Measurements from ENCODE around the gene RCBTB1. TPM values are rescaled to one million over a fixed set of nuclear protein-coding genes. Genes with fewer than 3 reads are reported as not detected.
A peak's percentile ranks its signal among the peaks of the same experiment; 100 is the strongest.

Gene RCBTB1
- total RNA-seq: 10 to 100 TPM; 19.3 to 21.2 TPM
- polyA plus RNA-seq: 7.3 TPM

- no peaks in the 10 kb centered on the region for H3K9me3 ChIP-seq (ENCODE audit: low read length)
- Mint-ChIP-seq H3K4me3 (peak within 1 kb of the TSS; percentile 88 to 98 (median 92)), H3K9me3 (no peaks in the 10 kb centered on the region), H3K4me1 (peaks cover 35 to 48% (median 46%) of the 10 kb centered on the region in 3 donors), H3K36me3 (peaks cover 0 to 18% (median 10%) of the 10 kb centered on the region in 3 donors), H3K27ac (peak within 1 kb of the TSS; percentile 69 to 99 (median 96)), H3K27me3 (no peaks in the 10 kb centered on the region)
- POLR2A ChIA-PET: interaction anchor here (0.6 to 1.3 kb wide), 7 partner anchors 10 to 239 kb away, joined by 3 to 12 read pairs (median 3); partner anchors contain the start of genes CAB39L, PHF11 and SETDB2
- CTCF ChIA-PET: interaction anchor here (0.5 to 1.3 kb wide), 8 partner anchors 15 to 486 kb away, joined by 3 to 4 read pairs (median 3); partner anchors contain the start of gene PHF11
- H3K4me3 ChIP-seq (ENCODE audit: low read length): peak within 1 kb of the TSS; percentile 91
- DNase-seq: peak; percentile 67 to 83 (median 71)
- peaks cover 13% of the 10 kb centered on the region for H3K4me1 ChIP-seq (ENCODE audit: insufficient read depth, low read length)
- no peaks in the 10 kb centered on the region for H3K36me3 ChIP-seq (ENCODE audit: insufficient read depth, low read length)
- no peaks in the 10 kb centered on the region for H3K27me3 ChIP-seq (ENCODE audit: insufficient read depth, low read length, poor library complexity, severe bottlenecking)
- peak within 1 kb of the TSS; percentile 70 for H3K27ac ChIP-seq (ENCODE audit: low read depth, low read length)
Measured at GRCh38 chr13:49585220-49586157, at the start of gene RCBTB1. RCBTB1 (minus strand) TSS chr13:49585558; CDS start chr13:49567279, 18,279 bp downstream.

GRCh38 chr13:49633710-49634109 lies 48.4 kb upstream of the RCBTB1 start:
- Histone ChIP-seq H3K27ac (ENCODE audit: low read depth, low read length) (no peak overlapping the region), H3K36me3 (ENCODE audit: insufficient read depth, low read length) (no peaks in the 10 kb centered on the region), H3K27me3 (ENCODE audit: insufficient read depth, low read length, poor library complexity, severe bottlenecking) (no peaks in the 10 kb centered on the region), H3K4me1 (ENCODE audit: insufficient read depth, low read length) (peaks cover under 1% of the 10 kb centered on the region), H3K9me3 (ENCODE audit: low read length) (no peaks in the 10 kb centered on the region), H3K4me3 (ENCODE audit: low read length) (no peak overlapping the region)
- ChIA-PET CTCF (no interaction called here), POLR2A (no interaction called here)
- Mint-ChIP-seq H3K9me3 (no peaks in the 10 kb centered on the region), H3K36me3 (no peaks in the 10 kb centered on the region), H3K4me1 (peaks cover 10 to 27% (median 22%) of the 10 kb centered on the region in 3 donors), H3K27ac (no peak overlapping the region), H3K27me3 (peaks cover 0 to 1% of the 10 kb centered on the region in 2 donors), H3K4me3 (peak overlapping the region in 1 of 7 donors; percentile 21)
- no peak for DNase-seq

- H3K36me3 Mint-ChIP-seq: no peaks in the 10 kb centered on the region
Measured at GRCh38 chr13:49632156-49632555, 46.8 kb upstream of the RCBTB1 start.

GRCh38 chr13:49630580-49630979 lies 45.2 kb upstream of the RCBTB1 start:
- no peak overlapping the region for H3K27ac ChIP-seq (ENCODE audit: low read depth, low read length)
- Mint-ChIP-seq H3K36me3 (no peaks in the 10 kb centered on the region), H3K27ac (no peak overlapping the region), H3K27me3 (peaks cover 0 to 4% of the 10 kb centered on the region in 2 donors), H3K4me1 (peaks cover 11 to 24% (median 19%) of the 10 kb centered on the region in 3 donors), H3K4me3 (no peak overlapping the region), H3K9me3 (no peaks in the 10 kb centered on the region)
- H3K4me1 ChIP-seq (ENCODE audit: insufficient read depth, low read length): peaks cover 11% of the 10 kb centered on the region
- H3K27me3 ChIP-seq (ENCODE audit: insufficient read depth, low read length, poor library complexity, severe bottlenecking): no peaks in the 10 kb centered on the region
- H3K9me3 ChIP-seq (ENCODE audit: low read length): no peaks in the 10 kb centered on the region
- no peak for DNase-seq
- CTCF ChIA-PET: no interaction called here
- no peak overlapping the region for H3K4me3 ChIP-seq (ENCODE audit: low read length)
- H3K36me3 ChIP-seq (ENCODE audit: insufficient read depth, low read length): no peaks in the 10 kb centered on the region
- POLR2A ChIA-PET: no interaction called here

More at GRCh38 chr13:49632156-49632555, 46.8 kb upstream of the RCBTB1 start:
- H3K9me3 ChIP-seq (ENCODE audit: low read length): no peaks in the 10 kb centered on the region
- H3K27me3 ChIP-seq (ENCODE audit: insufficient read depth, low read length, poor library complexity, severe bottlenecking): no peaks in the 10 kb centered on the region
- peaks cover 11% of the 10 kb centered on the region for H3K4me1 ChIP-seq (ENCODE audit: insufficient read depth, low read length)
- Mint-ChIP-seq H3K4me1 (peaks cover 16 to 36% (median 27%) of the 10 kb centered on the region in 3 donors), H3K4me3 (no peak overlapping the region), H3K27me3 (peaks cover 0 to 3% of the 10 kb centered on the region in 2 donors), H3K27ac (peak overlapping the region in 1 of 8 donors; percentile 64), H3K9me3 (no peaks in the 10 kb centered on the region)
- no peaks in the 10 kb centered on the region for H3K36me3 ChIP-seq (ENCODE audit: insufficient read depth, low read length)
- no peak for DNase-seq
- H3K4me3 ChIP-seq (ENCODE audit: low read length): no peak overlapping the region
- ChIA-PET CTCF (no interaction called here), POLR2A (no interaction called here)
- H3K27ac ChIP-seq (ENCODE audit: low read depth, low read length): no peak overlapping the region

GRCh38 chr13:49629947-49630346 lies 44.6 kb upstream of the RCBTB1 start:
- Mint-ChIP-seq H3K4me3 (no peak overlapping the region), H3K36me3 (no peaks in the 10 kb centered on the region), H3K9me3 (no peaks in the 10 kb centered on the region), H3K27me3 (peaks cover 0 to 4% of the 10 kb centered on the region in 2 donors), H3K4me1 (peaks cover 8 to 18% (median 13%) of the 10 kb centered on the region in 3 donors), H3K27ac (peak overlapping the region in 1 of 8 donors; percentile 47)
- Histone ChIP-seq H3K9me3 (ENCODE audit: low read length) (no peaks in the 10 kb centered on the region), H3K4me1 (ENCODE audit: insufficient read depth, low read length) (peaks cover 11% of the 10 kb centered on the region), H3K36me3 (ENCODE audit: insufficient read depth, low read length) (no peaks in the 10 kb centered on the region), H3K27me3 (ENCODE audit: insufficient read depth, low read length, poor library complexity, severe bottlenecking) (no peaks in the 10 kb centered on the region), H3K27ac (ENCODE audit: low read depth, low read length) (no peak overlapping the region), H3K4me3 (ENCODE audit: low read length) (no peak overlapping the region)
- POLR2A ChIA-PET: interaction anchor here (0.5 kb wide), 1 partner anchor 501 kb away, joined by 5 read pairs; no protein-coding TSS in a partner anchor
- CTCF ChIA-PET: no interaction called here
- no peak for DNase-seq

- H3K27me3 Mint-ChIP-seq: peaks cover 0 to 4% of the 10 kb centered on the region in 2 donors
- Histone ChIP-seq H3K27me3 (ENCODE audit: insufficient read depth, low read length, poor library complexity, severe bottlenecking) (no peaks in the 10 kb centered on the region), H3K9me3 (ENCODE audit: low read length) (no peaks in the 10 kb centered on the region), H3K36me3 (ENCODE audit: insufficient read depth, low read length) (no peaks in the 10 kb centered on the region), H3K4me3 (ENCODE audit: low read length) (no peak overlapping the region), H3K4me1 (ENCODE audit: insufficient read depth, low read length) (peaks cover 11% of the 10 kb centered on the region), H3K27ac (ENCODE audit: low read depth, low read length) (no peak overlapping the region)
- H3K4me3 Mint-ChIP-seq: peak overlapping the region in 3 of 7 donors; percentile 38 to 71 (median 43)
- H3K9me3 Mint-ChIP-seq: no peaks in the 10 kb centered on the region
- peak overlapping the region in 1 of 8 donors; percentile 4 for H3K27ac Mint-ChIP-seq
- CTCF ChIA-PET: no interaction called here
- H3K36me3 Mint-ChIP-seq: no peaks in the 10 kb centered on the region
- DNase-seq: no peak
- peaks cover 7 to 14% (median 9%) of the 10 kb centered on the region in 3 donors for H3K4me1 Mint-ChIP-seq
- POLR2A ChIA-PET: no interaction called here
Measured at GRCh38 chr13:49629196-49629938, 44.0 kb upstream of the RCBTB1 start.

GRCh38 chr13:49627831-49628652 lies 42.7 kb upstream of the RCBTB1 start, which contains the start of gene ARL11:
ARL11 (plus strand) TSS chr13:49628507; CDS start chr13:49630448, 1,941 bp downstream.
- peak within 1 kb of the TSS; percentile 16 for H3K27ac ChIP-seq (ENCODE audit: low read depth, low read length)
- ChIA-PET CTCF (interaction anchor here (0.8 kb wide), 1 partner anchor 17 kb away, joined by 3 read pairs; no protein-coding TSS in a partner anchor), POLR2A (interaction anchor here (1.2 kb wide), 1 partner anchor 165 kb away, joined by 3 read pairs; the partner anchor contains the start of gene KPNA3)
- H3K36me3 Mint-ChIP-seq: no peaks in the 10 kb centered on the region
- peak within 1 kb of the TSS; percentile 71 to 87 (median 79) for H3K4me3 Mint-ChIP-seq
- peaks cover 7 to 14% (median 9%) of the 10 kb centered on the region in 3 donors for H3K4me1 Mint-ChIP-seq
- peaks cover 11% of the 10 kb centered on the region for H3K4me1 ChIP-seq (ENCODE audit: insufficient read depth, low read length)
- no peaks in the 10 kb centered on the region for H3K9me3 ChIP-seq (ENCODE audit: low read length)
- H3K36me3 ChIP-seq (ENCODE audit: insufficient read depth, low read length): no peaks in the 10 kb centered on the region
- peak within 1 kb of the TSS in 5 of 8 donors; percentile 4 to 86 (median 68) for H3K27ac Mint-ChIP-seq
- peak in 4 of 5 donors; percentile 8 to 58 (median 36) for DNase-seq
- no peaks in the 10 kb centered on the region for H3K27me3 ChIP-seq (ENCODE audit: insufficient read depth, low read length, poor library complexity, severe bottlenecking)
- H3K4me3 ChIP-seq (ENCODE audit: low read length): peak within 1 kb of the TSS; percentile 62
- H3K27me3 Mint-ChIP-seq: peaks cover 0 to 4% of the 10 kb centered on the region in 2 donors
- H3K9me3 Mint-ChIP-seq: no peaks in the 10 kb centered on the region

All from CD8-positive, alpha-beta memory T cell (primary cell).